Measurements from ENCODE around the gene CASTOR2. TPM values are rescaled to one million over a fixed set of nuclear protein-coding genes. Genes with fewer than 3 reads are reported as not detected.
A peak's percentile ranks its signal among the peaks of the same experiment; 100 is the strongest.

Gene CASTOR2
- total RNA-seq, 1 experiment from 2014 or later = 41.1 TPM

- Histone ChIP-seq H3K4me3 (ENCODE audit: low read depth in 2 of 2, low read length in 2 of 2) (no peak overlapping the region), H3K27ac (ENCODE audit: low read length) (no peak overlapping the region), H3K4me1 (ENCODE audit: control insufficient read depth, insufficient read depth, low read length) (no peaks in the 10 kb centered on the region), H3K36me3 (ENCODE audit: control insufficient read depth, insufficient read depth, low read length) (no peaks in the 10 kb centered on the region; the same call in 1 of the 2 replicates), H3K9me3 (ENCODE audit: control insufficient read depth, insufficient read depth, low read depth, low read length) (no peaks in the 10 kb centered on the region), H3K27me3 (ENCODE audit: control insufficient read depth, insufficient read depth, low read length) (no peaks in the 10 kb centered on the region)
- ATAC-seq (no peak), DNase-seq (ENCODE audit: low read depth, low spot score) (no peak)
- ChIA-PET POLR2A (no interaction called here), CTCF (no interaction called here)
- no TSS peak for BruUV-seq (replicated peaks)
- intact Hi-C loops (cut with micrococcal nuclease; ENCODE audit: unreplicated experiment) (no loop called here), in situ Hi-C loops (cut with HindIII; ENCODE audit: low pct_unique_long_range_greater_than_20kb, low sequenced_read_pairs) (no loop called here)
- TF ChIP-seq, protein P1, sequence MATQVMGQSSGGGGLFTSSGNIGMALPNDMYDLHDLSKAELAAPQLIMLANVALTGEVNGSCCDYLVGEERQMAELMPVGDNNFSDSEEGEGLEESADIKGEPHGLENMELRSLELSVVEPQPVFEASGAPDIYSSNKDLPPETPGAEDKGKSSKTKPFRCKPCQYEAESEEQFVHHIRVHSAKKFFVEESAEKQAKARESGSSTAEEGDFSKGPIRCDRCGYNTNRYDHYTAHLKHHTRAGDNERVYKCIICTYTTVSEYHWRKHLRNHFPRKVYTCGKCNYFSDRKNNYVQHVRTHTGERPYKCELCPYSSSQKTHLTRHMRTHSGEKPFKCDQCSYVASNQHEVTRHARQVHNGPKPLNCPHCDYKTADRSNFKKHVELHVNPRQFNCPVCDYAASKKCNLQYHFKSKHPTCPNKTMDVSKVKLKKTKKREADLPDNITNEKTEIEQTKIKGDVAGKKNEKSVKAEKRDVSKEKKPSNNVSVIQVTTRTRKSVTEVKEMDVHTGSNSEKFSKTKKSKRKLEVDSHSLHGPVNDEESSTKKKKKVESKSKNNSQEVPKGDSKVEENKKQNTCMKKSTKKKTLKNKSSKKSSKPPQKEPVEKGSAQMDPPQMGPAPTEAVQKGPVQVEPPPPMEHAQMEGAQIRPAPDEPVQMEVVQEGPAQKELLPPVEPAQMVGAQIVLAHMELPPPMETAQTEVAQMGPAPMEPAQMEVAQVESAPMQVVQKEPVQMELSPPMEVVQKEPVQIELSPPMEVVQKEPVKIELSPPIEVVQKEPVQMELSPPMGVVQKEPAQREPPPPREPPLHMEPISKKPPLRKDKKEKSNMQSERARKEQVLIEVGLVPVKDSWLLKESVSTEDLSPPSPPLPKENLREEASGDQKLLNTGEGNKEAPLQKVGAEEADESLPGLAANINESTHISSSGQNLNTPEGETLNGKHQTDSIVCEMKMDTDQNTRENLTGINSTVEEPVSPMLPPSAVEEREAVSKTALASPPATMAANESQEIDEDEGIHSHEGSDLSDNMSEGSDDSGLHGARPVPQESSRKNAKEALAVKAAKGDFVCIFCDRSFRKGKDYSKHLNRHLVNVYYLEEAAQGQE (IDR thresholded peaks at IDR 0.05; ENCODE audit: insufficient read depth in 1 of 2, low read depth in 2 of 2, low read length in 1 of 2) = no peak
- no peak for TF ChIP-seq SIN3A (IDR thresholded peaks at IDR 0.05; ENCODE audit: borderline replicate concordance, insufficient read depth, low read depth, low read length)
- TF ChIP-seq, protein P2, sequence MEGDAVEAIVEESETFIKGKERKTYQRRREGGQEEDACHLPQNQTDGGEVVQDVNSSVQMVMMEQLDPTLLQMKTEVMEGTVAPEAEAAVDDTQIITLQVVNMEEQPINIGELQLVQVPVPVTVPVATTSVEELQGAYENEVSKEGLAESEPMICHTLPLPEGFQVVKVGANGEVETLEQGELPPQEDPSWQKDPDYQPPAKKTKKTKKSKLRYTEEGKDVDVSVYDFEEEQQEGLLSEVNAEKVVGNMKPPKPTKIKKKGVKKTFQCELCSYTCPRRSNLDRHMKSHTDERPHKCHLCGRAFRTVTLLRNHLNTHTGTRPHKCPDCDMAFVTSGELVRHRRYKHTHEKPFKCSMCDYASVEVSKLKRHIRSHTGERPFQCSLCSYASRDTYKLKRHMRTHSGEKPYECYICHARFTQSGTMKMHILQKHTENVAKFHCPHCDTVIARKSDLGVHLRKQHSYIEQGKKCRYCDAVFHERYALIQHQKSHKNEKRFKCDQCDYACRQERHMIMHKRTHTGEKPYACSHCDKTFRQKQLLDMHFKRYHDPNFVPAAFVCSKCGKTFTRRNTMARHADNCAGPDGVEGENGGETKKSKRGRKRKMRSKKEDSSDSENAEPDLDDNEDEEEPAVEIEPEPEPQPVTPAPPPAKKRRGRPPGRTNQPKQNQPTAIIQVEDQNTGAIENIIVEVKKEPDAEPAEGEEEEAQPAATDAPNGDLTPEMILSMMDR (IDR thresholded peaks at IDR 0.05) = no peak
Measured at GRCh38 chr7:75045881-75046280, 81.4 kb downstream of the CASTOR2 start.

GRCh38 chr7:75048435-75049379, 84.2 kb downstream of the CASTOR2 start:
- no peak for TF ChIP-seq POLR2AphosphoS5 (IDR thresholded peaks at IDR 0.05; ENCODE audit: low read depth, low read length)
- TF ChIP-seq, protein P2 (IDR thresholded peaks at IDR 0.05) = no peak
- no peaks in the 10 kb centered on the region for H3K27me3 ChIP-seq (ENCODE audit: control insufficient read depth, insufficient read depth, low read length)
- H3K4me1 ChIP-seq (ENCODE audit: control insufficient read depth, insufficient read depth, low read length) = no peaks in the 10 kb centered on the region
- in situ Hi-C loops (cut with HindIII; ENCODE audit: low pct_unique_long_range_greater_than_20kb, low sequenced_read_pairs) (no loop called here), intact Hi-C loops (cut with micrococcal nuclease; ENCODE audit: unreplicated experiment) (no loop called here)
- CTCF ChIA-PET = interaction anchor here (0.8 kb wide), 1 partner anchor 11 kb away, joined by 10 read pairs; no protein-coding TSS in a partner anchor
- H3K9me3 ChIP-seq (ENCODE audit: control insufficient read depth, insufficient read depth, low read depth, low read length) = no peaks in the 10 kb centered on the region
- no peaks in the 10 kb centered on the region; the same call in 1 of the 2 replicates for H3K36me3 ChIP-seq (ENCODE audit: control insufficient read depth, insufficient read depth, low read length)
- no peak for DNase-seq (ENCODE audit: low read depth, low spot score)
- TSS peak; percentile 38 for BruUV-seq (replicated peaks)
- H3K4me3 ChIP-seq (ENCODE audit: low read depth in 2 of 2, low read length in 2 of 2) = no peak overlapping the region
- no peak for ATAC-seq
- POLR2A ChIA-PET = interaction anchor here (0.7 kb wide), 1 partner anchor 10 kb away, joined by 8 read pairs; no protein-coding TSS in a partner anchor
- H3K27ac ChIP-seq (ENCODE audit: low read length) = no peak overlapping the region

Data from Panc1 (cell line).